B cell (primary cell): ENCODE results near the gene NLRX1. TPM values are rescaled to one million over a fixed set of nuclear protein-coding genes. Genes with fewer than 3 reads are reported as not detected.
"Not testable (repeated sequence)": the region's sequence is repeated elsewhere in the genome, so short reads cannot be mapped to it uniquely, and the experiment has no call there.

ENCODE experiments used
- ATAC-seq: fragments of 200-7000 bp; cut with Tn5 transposase; one replicate; pipeline ENCODE4 v1.10.0; 2021; ENCODE audit warnings: low read depth, mild to moderate bottlenecking, moderate number of reproducible peaks, moderate library complexity
- CTCF ChIA-PET: fragments of 350-600 bp; sonication (Branson Sonifier 250); formaldehyde crosslinking; loops from one replicate; lab custom pipeline; 2021; ENCODE audit warnings: antibody characterized with exemption, inconsistent platforms; lab: Charles Lee
- POLR2A ChIA-PET: fragments of 350-600 bp; sonication (Branson Sonifier 250); formaldehyde crosslinking; loops from one replicate; lab custom pipeline; 2021; ENCODE audit warnings: antibody characterized with exemption; lab: Charles Lee
- DNase-seq: peaks from one replicate; pipeline ENCODE4 v3.0.0; 2013
- H2AFZ ChIP-seq: 2 replicates; pipeline ENCODE4 v1.6.1; 2012; ENCODE audit warnings: mild to moderate bottlenecking, low read depth, low read length; ENCODE audit not compliant: insufficient read depth, poor library complexity, severe bottlenecking
- H3K27ac ChIP-seq, 2 donors: 1 replicate in 1 of 2; 2 replicates in 1 of 2; pipeline ENCODE4 v1.5.1; 2012 to 2013; ENCODE audit warnings: low read length in 2 of 2, mild to moderate bottlenecking in 2 of 2, moderate library complexity in 1 of 2
- H3K27me3 ChIP-seq, 4 experiments: fragments of 200-600 bp in 1 of 4; sonication (generic) in 1 of 4; replicated peaks in 1 of 4; 1 replicate in 2 of 4; 2 replicates in 2 of 4; pipeline versions ENCODE4 v1.6.1 to v1.7.0; 2013 to 2016; ENCODE audit warnings: low read length in 3 of 4, mild to moderate bottlenecking in 2 of 4, mixed read lengths in 1 of 4, moderate library complexity in 1 of 4; ENCODE audit not compliant: insufficient read depth in 4 of 4, control insufficient read depth in 3 of 4; ENCODE audit errors: control extremely low read depth in 1 of 4
- H3K36me3 ChIP-seq, 2 experiments: replicated peaks in 1 of 2; 1 replicate in 1 of 2; 2 replicates in 1 of 2; pipeline versions ENCODE4 v1.6.1 to v1.7.1; 2013; ENCODE audit warnings: low read length in 1 of 2; ENCODE audit not compliant: insufficient read depth in 2 of 2, control insufficient read depth in 1 of 2; ENCODE audit errors: control extremely low read depth in 1 of 2, extremely low read depth in 1 of 2
- H3K4me1 ChIP-seq, 2 donors: fragments of 200-600 bp in 1 of 2; sonication (generic) in 1 of 2; 1 replicate in 1 of 2; 2 replicates in 1 of 2; pipeline versions ENCODE4 v1.5.1 to v1.6.1; 2013 to 2017; ENCODE audit warnings: low read length in 2 of 2; ENCODE audit not compliant: control insufficient read depth in 2 of 2, insufficient read depth in 2 of 2
- H3K4me2 ChIP-seq: replicated peaks from 2 replicates; pipeline ENCODE3; 2012; ENCODE audit warnings: mild to moderate bottlenecking, low read depth, low read length; ENCODE audit not compliant: poor library complexity, severe bottlenecking
- H3K4me3 ChIP-seq, 5 experiments: fragments of 200-600 bp in 1 of 5; sonication (generic) in 1 of 5; 1 replicate in 3 of 5; 2 replicates in 2 of 5; pipeline versions ENCODE4 v1.5.1 to v1.7.0; 2011 to 2016; ENCODE audit warnings: low read length in 4 of 5, mild to moderate bottlenecking in 4 of 5, low read depth in 2 of 5, control low read depth in 1 of 5, moderate library complexity in 1 of 5; ENCODE audit not compliant: insufficient read depth in 1 of 5; ENCODE audit errors: control extremely low read depth in 1 of 5, extremely low read depth in 1 of 5
- H3K79me2 ChIP-seq: fragments of 200-600 bp; sonication (generic); one replicate; pipeline ENCODE4 v1.6.0; 2016; ENCODE audit warnings: low read length; ENCODE audit not compliant: control insufficient read depth, insufficient read depth
- H3K9ac ChIP-seq: fragments of 200-600 bp; sonication (generic); 2 replicates; pipeline ENCODE4 v1.6.1; 2017; ENCODE audit warnings: mild to moderate bottlenecking, low read length, moderate library complexity
- H3K9me3 ChIP-seq, 3 donors: one replicate each; pipeline versions ENCODE4 v1.6.1 to v1.7.1; 2013; ENCODE audit warnings: low read length in 2 of 3; ENCODE audit not compliant: control insufficient read depth in 2 of 3, insufficient read depth in 1 of 3; ENCODE audit errors: control extremely low read depth in 1 of 3
- H4K20me1 ChIP-seq: 2 replicates; pipeline ENCODE4 v1.6.0; 2012; ENCODE audit warnings: mild to moderate bottlenecking, low read length; ENCODE audit not compliant: insufficient read depth, control insufficient read depth, poor library complexity, severe bottlenecking
- H3K27ac Mint-ChIP-seq: one replicate; pipeline ENCODE4 v1.8.0; 2021; ENCODE audit warnings: mixed read lengths
- H3K27me3 Mint-ChIP-seq: one replicate; pipeline ENCODE4 v1.8.0; 2021; ENCODE audit warnings: mixed read lengths
- H3K4me1 Mint-ChIP-seq: one replicate; pipeline ENCODE4 v1.8.0; 2021; ENCODE audit warnings: mixed read lengths
- H3K4me3 Mint-ChIP-seq: one replicate; pipeline ENCODE4 v1.8.0; 2021; ENCODE audit warnings: mixed read lengths
- H3K9me3 Mint-ChIP-seq: one replicate; pipeline ENCODE4 v1.8.0; 2022; ENCODE audit warnings: mixed read lengths; ENCODE audit not compliant: insufficient read depth
- CTCF ChIP-seq: fragments of 200-600 bp; IDR thresholded peaks from one replicate; pipeline ENCODE4 v1.8.0; 2022; ENCODE audit warnings: antibody characterized with exemption, mild to moderate bottlenecking
- EZH2 ChIP-seq: IDR thresholded peaks from 2 replicates; pipeline ENCODE4 v1.6.1; 2012; ENCODE audit warnings: borderline replicate concordance, low read depth, mild to moderate bottlenecking, moderate library complexity, low read length; ENCODE audit not compliant: insufficient read depth, poor library complexity, severe bottlenecking
- WGBS: methylation state at CpG from one replicate; pipeline ENCODE4 v1.1.5; 2013; ENCODE audit warnings: missing lambda C conversion rate; ENCODE audit not compliant: insufficient coverage; 5-methylcytosine and 5-hydroxymethylcytosine counted together
- intact Hi-C: fragments of 100-400 bp; cut with micrococcal nuclease; formaldehyde crosslinking; loops from one replicate; pipeline ENCODE4 v1.10.0; 2022
- polyA plus RNA-seq: library from polyadenylated mRNA; depleted of rRNA; stranded (reverse); fragments of >200 nt; gene quantifications from 2 replicates; pipeline ENCODE4 v1.2.3, GENCODE V29; 2012
- total RNA-seq, 2 donors: library from RNA; stranded (reverse); fragments of 120-200 nt in 1 of 2; gene quantifications; 1 replicate in 1 of 2; 2 replicates in 1 of 2; pipeline versions ENCODE4 v1.2.3 to v1.2.4, GENCODE V29; 2013 to 2022

NLRX1 gene
- total and polyA plus RNA-seq, 2 donors (not counting 1 experiment from before 2014, with no cell fraction given) = 6.3 to 10.4 TPM

GRCh38 chr11:119198925-119199324 lies 30.4 kb downstream of the NLRX1 start:
- Mint-ChIP-seq H3K27ac (no peak overlapping the region), H3K4me1 (no peaks in the 10 kb centered on the region), H3K27me3 (peaks cover 5% of the 10 kb centered on the region), H3K9me3 (no peaks in the 10 kb centered on the region), H3K4me3 (no peak overlapping the region)
- CTCF ChIA-PET = interaction anchor here (0.7 to 3.2 kb wide), 2 partner anchors 7 to 99 kb away, joined by 3 to 24 read pairs; partner anchors contain the start of gene CBL
- 100% methylated on average over 1 of the region's 6 CpGs for WGBS
- H2AFZ ChIP-seq = no peak overlapping the region
- no peaks in the 10 kb centered on the region for H3K9me3 ChIP-seq
- no peaks in the 10 kb centered on the region for H3K36me3 ChIP-seq
- no peak overlapping the region for H3K4me3 ChIP-seq
- TF ChIP-seq CTCF = no peak
- no peak for TF ChIP-seq EZH2
- intact Hi-C loops = loop anchor here (5.0 kb wide), 1 partner anchor 507 kb away; no protein-coding TSS in a partner anchor
- ATAC-seq (no peak), DNase-seq (no peak)
- H3K4me2 ChIP-seq = no peak overlapping the region
- no peaks in the 10 kb centered on the region for H3K4me1 ChIP-seq
- POLR2A ChIA-PET = no interaction called here
- no peak overlapping the region for H3K27ac ChIP-seq
- no peak overlapping the region for H3K9ac ChIP-seq
- no peaks in the 10 kb centered on the region for H4K20me1 ChIP-seq
- H3K27me3 ChIP-seq = no peaks in the 10 kb centered on the region
- no peaks in the 10 kb centered on the region for H3K79me2 ChIP-seq

- H3K27me3 Mint-ChIP-seq, H3K4me1 Mint-ChIP-seq, H3K9me3 Mint-ChIP-seq, H2AFZ ChIP-seq, POLR2A ChIA-PET, ATAC-seq, H4K20me1 ChIP-seq, H3K4me3 ChIP-seq, DNase-seq, H3K79me2 ChIP-seq, H3K27ac Mint-ChIP-seq, H3K9me3 ChIP-seq, intact Hi-C loops, H3K27ac ChIP-seq, H3K4me2 ChIP-seq, H3K9ac ChIP-seq, H3K4me3 Mint-ChIP-seq, H3K27me3 ChIP-seq, H3K36me3 ChIP-seq: not testable (repeated sequence)
- WGBS = no CpG with 5 or more reads among the region's 5 CpGs
- peaks cover 9 to 10% of the 10 kb centered on the region in 2 donors for H3K4me1 ChIP-seq
- CTCF ChIA-PET = interaction anchor here (1.1 to 1.5 kb wide), 3 partner anchors 32 to 293 kb away, joined by 3 read pairs; no protein-coding TSS in a partner anchor
Observed at GRCh38 chr11:119201236-119201635, 32.7 kb downstream of the NLRX1 start.
